Measurements from ENCODE around the gene FAM120B. TPM values are rescaled to one million over a fixed set of nuclear protein-coding genes. Genes with fewer than 3 reads are reported as not detected.

The FAM120B gene
- total RNA-seq, 1 experiment from 2014 or later: 25.2 TPM

DNA sequence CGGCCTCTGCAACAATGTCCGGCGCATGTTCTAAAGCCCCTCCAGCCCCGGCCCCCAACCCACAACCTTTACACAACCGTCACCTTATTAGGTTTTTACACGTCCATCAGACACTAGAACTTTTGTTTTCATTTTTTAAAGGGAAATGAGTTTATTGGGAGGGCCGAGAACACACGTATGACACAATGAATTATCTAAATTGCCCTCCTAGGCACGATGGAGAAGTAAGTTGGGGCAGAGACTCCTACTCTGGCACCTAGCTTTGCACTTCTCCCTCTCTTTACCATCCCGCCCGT lies 14.5 kb upstream of the FAM120B start:
- DNase-seq (ENCODE audit: low read depth, low spot score) (no peak), ATAC-seq (no peak)
- intact Hi-C loops (cut with micrococcal nuclease): loop anchor here (2.0 to 10.0 kb wide), 3 partner anchors 233 to 459 kb away; no protein-coding TSS in a partner anchor
- RAD21 ChIA-PET (ENCODE audit: low non-redundant PET in 1 of 2, low total read pairs in 2 of 2, uncharacterized antibody in 2 of 2, unreplicated experiment in 2 of 2): no interaction called here
- no peaks in the 10 kb centered on the region; a peak in 1 of 4 replicates for H3K36me3 ChIP-seq (ENCODE audit: control insufficient read depth in 1 of 2, insufficient read depth in 2 of 2, low read length in 2 of 2)
- H4K20me1 ChIP-seq (ENCODE audit: insufficient read depth): no peaks in the 10 kb centered on the region
- no peak overlapping the region for H3K9ac ChIP-seq (ENCODE audit: low read length)
- CTCF ChIA-PET: interaction anchor here (2.5 kb wide), 1 partner anchor 460 kb away, joined by 14 read pairs; no protein-coding TSS in a partner anchor
- no peak overlapping the region for H3K4me3 ChIP-seq (replicated peaks in 1 of 2; ENCODE audit: low read depth in 1 of 2, low read length in 2 of 2)
- no peak for TF ChIP-seq SIN3A (IDR thresholded peaks at IDR 0.05; ENCODE audit: low read depth)
- TF ChIP-seq EZH2phosphoT487 (IDR thresholded peaks at IDR 0.05; ENCODE audit: borderline replicate concordance): no peak
- no peak for TF ChIP-seq EZH2 (IDR thresholded peaks at IDR 0.05)
- TF ChIP-seq FOSL1 (IDR thresholded peaks at IDR 0.05; ENCODE audit: low read depth): no peak
- no peak for TF ChIP-seq ELF1 (IDR thresholded peaks at IDR 0.05; ENCODE audit: borderline replicate concordance, low read depth)
- no peaks in the 10 kb centered on the region for H3K9me2 ChIP-seq (ENCODE audit: insufficient read depth)
- peaks cover 4% of the 10 kb centered on the region; the same call in 1 of the 2 replicates for H3K27me3 ChIP-seq (ENCODE audit: insufficient read depth, low read length)
- H3K9me3 ChIP-seq (ENCODE audit: control insufficient read depth in 1 of 2, insufficient read depth in 1 of 2, low read depth in 1 of 2, low read length in 2 of 2): no peaks in the 10 kb centered on the region
- POLR2A ChIA-PET: no interaction called here
- no peak overlapping the region for H3K4me2 ChIP-seq (ENCODE audit: low read length)
- H3K79me2 ChIP-seq (ENCODE audit: insufficient read depth, low read length): no peaks in the 10 kb centered on the region
- peaks cover 4 to 21% of the 10 kb centered on the region in 2 experiments; a peak in 3 of 4 replicates for H3K4me1 ChIP-seq (ENCODE audit: control insufficient read depth in 1 of 2, insufficient read depth in 2 of 2, low read length in 2 of 2)
- no TSS peak for BruUV-seq (replicated peaks)
- no peak overlapping the region for H2AFZ ChIP-seq (ENCODE audit: low read depth, low read length, poor library complexity, severe bottlenecking)
- no peak overlapping the region for H3K27ac ChIP-seq (ENCODE audit: low read depth, low read length)

DNA sequence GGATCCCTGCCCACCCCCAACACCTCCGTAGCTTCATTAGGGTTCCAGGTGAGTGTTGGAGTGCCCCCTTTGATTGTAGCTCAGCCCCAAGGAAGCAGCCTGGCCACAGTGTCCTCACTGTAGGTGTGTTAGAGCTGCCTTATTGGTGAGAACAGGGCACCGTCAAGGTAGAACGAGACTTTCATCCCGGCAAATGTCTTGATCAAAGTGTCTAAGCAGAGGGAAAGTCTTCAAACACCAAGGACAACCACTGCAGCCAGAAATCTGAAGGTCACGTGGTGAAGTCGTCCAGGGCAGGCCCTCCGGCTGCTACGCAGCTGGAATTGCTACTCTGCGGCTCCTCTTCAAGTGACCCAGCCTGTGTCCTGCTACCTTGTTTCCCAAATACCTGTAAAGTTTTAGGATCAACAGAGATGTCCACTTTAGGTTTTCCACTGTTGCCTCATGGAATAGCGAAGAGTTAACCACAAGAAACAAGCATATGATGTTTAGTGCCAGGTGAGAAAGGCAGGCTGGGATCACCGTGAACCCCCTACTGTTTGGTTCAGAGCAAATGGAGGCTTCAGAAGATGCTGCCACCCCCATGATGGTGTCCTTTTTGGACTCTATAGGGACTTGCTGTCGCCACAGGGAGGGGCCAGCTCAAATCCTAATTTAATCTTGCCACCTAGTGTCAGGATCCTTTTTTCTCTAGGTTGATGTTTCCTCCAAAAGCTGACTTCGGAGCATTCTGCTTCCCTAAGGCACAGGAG lies 14.0 kb upstream of the FAM120B start:
- ChIA-PET CTCF (interaction anchor here (1.0 to 2.5 kb wide), 2 partner anchors 461 to 503 kb away, joined by 3 to 14 read pairs; no protein-coding TSS in a partner anchor), POLR2A (no interaction called here), RAD21 (ENCODE audit: low non-redundant PET in 1 of 2, low total read pairs in 2 of 2, uncharacterized antibody in 2 of 2, unreplicated experiment in 2 of 2) (no interaction called here)
- H3K4me3 ChIP-seq (replicated peaks in 1 of 2; ENCODE audit: low read depth in 1 of 2, low read length in 2 of 2): no peak overlapping the region
- DNase-seq (ENCODE audit: low read depth, low spot score) (peak; percentile 32), ATAC-seq (peak; percentile 25)
- H3K27ac ChIP-seq (ENCODE audit: low read depth, low read length): no peak overlapping the region
- H3K27me3 ChIP-seq (ENCODE audit: insufficient read depth, low read length): peaks cover 4% of the 10 kb centered on the region; the same call in 1 of the 2 replicates
- peaks cover 4 to 21% of the 10 kb centered on the region in 2 experiments; a peak in 3 of 4 replicates for H3K4me1 ChIP-seq (ENCODE audit: control insufficient read depth in 1 of 2, insufficient read depth in 2 of 2, low read length in 2 of 2)
- no peaks in the 10 kb centered on the region for H3K79me2 ChIP-seq (ENCODE audit: insufficient read depth, low read length)
- intact Hi-C loops (cut with micrococcal nuclease): loop anchor here (2.0 to 10.0 kb wide), 3 partner anchors 232 to 460 kb away; no protein-coding TSS in a partner anchor
- no TSS peak for BruUV-seq (replicated peaks)
- no peaks in the 10 kb centered on the region for H3K9me3 ChIP-seq (ENCODE audit: control insufficient read depth in 1 of 2, insufficient read depth in 1 of 2, low read depth in 1 of 2, low read length in 2 of 2)
- H4K20me1 ChIP-seq (ENCODE audit: insufficient read depth): no peaks in the 10 kb centered on the region
- peak; percentile 79 for TF ChIP-seq RAD21 (IDR thresholded peaks at IDR 0.05; ENCODE audit: low read depth)
- TF ChIP-seq, protein P1, sequence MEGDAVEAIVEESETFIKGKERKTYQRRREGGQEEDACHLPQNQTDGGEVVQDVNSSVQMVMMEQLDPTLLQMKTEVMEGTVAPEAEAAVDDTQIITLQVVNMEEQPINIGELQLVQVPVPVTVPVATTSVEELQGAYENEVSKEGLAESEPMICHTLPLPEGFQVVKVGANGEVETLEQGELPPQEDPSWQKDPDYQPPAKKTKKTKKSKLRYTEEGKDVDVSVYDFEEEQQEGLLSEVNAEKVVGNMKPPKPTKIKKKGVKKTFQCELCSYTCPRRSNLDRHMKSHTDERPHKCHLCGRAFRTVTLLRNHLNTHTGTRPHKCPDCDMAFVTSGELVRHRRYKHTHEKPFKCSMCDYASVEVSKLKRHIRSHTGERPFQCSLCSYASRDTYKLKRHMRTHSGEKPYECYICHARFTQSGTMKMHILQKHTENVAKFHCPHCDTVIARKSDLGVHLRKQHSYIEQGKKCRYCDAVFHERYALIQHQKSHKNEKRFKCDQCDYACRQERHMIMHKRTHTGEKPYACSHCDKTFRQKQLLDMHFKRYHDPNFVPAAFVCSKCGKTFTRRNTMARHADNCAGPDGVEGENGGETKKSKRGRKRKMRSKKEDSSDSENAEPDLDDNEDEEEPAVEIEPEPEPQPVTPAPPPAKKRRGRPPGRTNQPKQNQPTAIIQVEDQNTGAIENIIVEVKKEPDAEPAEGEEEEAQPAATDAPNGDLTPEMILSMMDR (IDR thresholded peaks at IDR 0.05 in 2 of 3, conservative IDR thresholded peaks at IDR 0.05 in 1 of 3; ENCODE audit: borderline replicate concordance in 1 of 3, insufficient read depth in 1 of 3, low read depth in 2 of 3, low read length in 2 of 3): peak in 2 of 3 experiments; percentile 30 to 48; a peak in 3 of 6 replicates
- TF ChIP-seq SP1 (IDR thresholded peaks at IDR 0.05; ENCODE audit: low read depth): no peak
- no peaks in the 10 kb centered on the region for H3K36me3 ChIP-seq (ENCODE audit: control insufficient read depth in 1 of 2, insufficient read depth in 2 of 2, low read length in 2 of 2)
- H2AFZ ChIP-seq (ENCODE audit: low read depth, low read length, poor library complexity, severe bottlenecking): no peak overlapping the region
- H3K9ac ChIP-seq (ENCODE audit: low read length): no peak overlapping the region
- H3K4me2 ChIP-seq (ENCODE audit: low read length): no peak overlapping the region
- H3K9me2 ChIP-seq (ENCODE audit: insufficient read depth): no peaks in the 10 kb centered on the region

Data from HCT116 (cell line).